IMR-90 (cell line): ENCODE results near the gene DNAJB4. TPM values are rescaled to one million over a fixed set of nuclear protein-coding genes. Genes with fewer than 3 reads are reported as not detected.

Source experiments
- ATAC-seq: fragments of 200-7000 bp; cut with Tn5 transposase; 2 replicates; pipeline ENCODE4 v1.9.1; 2020; ENCODE audit warnings: low read depth, mild to moderate bottlenecking, moderate library complexity
- BruUV-seq: library from RNA; stranded (reverse); fragments of 400-500 nt; replicated peaks from 2 replicates; lab custom pipeline; 2021; lab: Mats Ljungman, UMichigan
- CTCF ChIA-PET: fragments of 300-600 bp; formaldehyde crosslinking; extraction: SDS; loops from one replicate; lab custom pipeline; 2021; ENCODE audit warnings: antibody characterized with exemption; lab: Yijun Ruan, JAX
- POLR2A ChIA-PET: fragments of 300-600 bp; sonication (Branson Sonifier 250); formaldehyde crosslinking; loops from one replicate; lab custom pipeline; 2022; ENCODE audit warnings: antibody characterized with exemption; ENCODE audit not compliant: unreplicated experiment; lab: Charles Lee
- DNase-seq: peaks from one replicate; pipeline ENCODE4 v3.0.0; 2013
- H2AFZ ChIP-seq: replicated peaks from 2 replicates; pipeline ENCODE3; 2013; ENCODE audit warnings: low read length, mild to moderate bottlenecking; ENCODE audit not compliant: poor library complexity
- H2AK5ac ChIP-seq: 2 replicates; pipeline ENCODE4 v1.6.1; 2013; ENCODE audit warnings: low read depth, low read length, inconsistent platforms
- H2AK9ac ChIP-seq: replicated peaks from 2 replicates; pipeline ENCODE3; 2013; ENCODE audit warnings: mild to moderate bottlenecking, low read depth, low read length, moderate library complexity; ENCODE audit not compliant: poor library complexity
- H2BK120ac ChIP-seq: 2 replicates; pipeline ENCODE4 v1.6.1; 2013; ENCODE audit warnings: low read depth, low read length, inconsistent platforms
- H2BK15ac ChIP-seq: 3 replicates; pipeline ENCODE4 v1.6.1; 2013; ENCODE audit warnings: low read depth, low read length, inconsistent platforms
- H2BK20ac ChIP-seq: 2 replicates; pipeline ENCODE4 v1.6.1; 2013; ENCODE audit warnings: low read depth, mild to moderate bottlenecking, inconsistent platforms, low read length, moderate library complexity
- H2BK5ac ChIP-seq: 2 replicates; pipeline ENCODE4 v1.6.1; 2013; ENCODE audit warnings: mild to moderate bottlenecking, low read depth, low read length, inconsistent platforms; ENCODE audit not compliant: poor library complexity, severe bottlenecking
- H3K14ac ChIP-seq: replicated peaks from 2 replicates; pipeline ENCODE4 v1.6.1; 2013; ENCODE audit warnings: low read depth, low read length, inconsistent platforms
- H3K18ac ChIP-seq: 2 replicates; pipeline ENCODE4 v1.6.1; 2013; ENCODE audit warnings: low read depth, low read length, control low read depth
- H3K23ac ChIP-seq: 2 replicates; pipeline ENCODE4 v1.6.1; 2013; ENCODE audit warnings: low read depth, low read length, inconsistent platforms
- H3K27ac ChIP-seq: 2 replicates; pipeline ENCODE4 v1.5.1; 2013; ENCODE audit warnings: mild to moderate bottlenecking, control low read depth, low read length; ENCODE audit not compliant: insufficient read depth
- H3K27me3 ChIP-seq: 2 replicates; pipeline ENCODE4 v1.6.1; 2013; ENCODE audit warnings: low read length; ENCODE audit not compliant: control insufficient read depth, insufficient read depth
- H3K36me3 ChIP-seq: 2 replicates; pipeline ENCODE4 v1.6.1; 2013; ENCODE audit warnings: low read length, mixed read lengths; ENCODE audit not compliant: control insufficient read depth, insufficient read depth
- H3K4ac ChIP-seq: 2 replicates; pipeline ENCODE4 v1.6.1; 2013; ENCODE audit warnings: low read depth, low read length, inconsistent platforms
- H3K4me1 ChIP-seq: 2 replicates; pipeline ENCODE4 v1.6.1; 2013; ENCODE audit warnings: low read length, mixed read lengths; ENCODE audit not compliant: control insufficient read depth, insufficient read depth
- H3K4me2 ChIP-seq: 2 replicates; pipeline ENCODE4 v1.6.1; 2013; ENCODE audit warnings: low read depth, mild to moderate bottlenecking, control low read depth, low read length, moderate library complexity
- H3K4me3 ChIP-seq: 2 replicates; pipeline ENCODE4 v1.5.1; 2013; ENCODE audit warnings: low read depth, mild to moderate bottlenecking, control low read depth, low read length, moderate library complexity; ENCODE audit not compliant: insufficient read depth
- H3K56ac ChIP-seq: 2 replicates; pipeline ENCODE4 v1.6.1; 2013; ENCODE audit warnings: low read length, inconsistent platforms; ENCODE audit not compliant: insufficient read depth; ENCODE audit errors: extremely low read depth
- H3K79me1 ChIP-seq, 2 experiments: 2 replicates each; pipeline ENCODE4 v1.6.1; 2013; ENCODE audit warnings: low read length in 2 of 2, inconsistent platforms in 1 of 2, low read depth in 1 of 2
- H3K9ac ChIP-seq: 2 replicates; pipeline ENCODE4 v1.6.1; 2013; ENCODE audit warnings: low read depth, low read length, control low read depth
- H3K9me1 ChIP-seq: 2 replicates; pipeline ENCODE4 v1.6.1; 2013; ENCODE audit warnings: low read length, inconsistent platforms; ENCODE audit not compliant: insufficient read depth
- H3K9me3 ChIP-seq: 2 replicates; pipeline ENCODE4 v1.6.1; 2013; ENCODE audit warnings: low read length; ENCODE audit not compliant: control insufficient read depth, insufficient read depth
- H4K20me1 ChIP-seq: 2 replicates; pipeline ENCODE4 v1.6.1; 2013; ENCODE audit warnings: low read length, inconsistent platforms; ENCODE audit not compliant: insufficient read depth
- H4K5ac ChIP-seq: 2 replicates; pipeline ENCODE4 v1.6.1; 2013; ENCODE audit warnings: mild to moderate bottlenecking, low read depth, low read length, control low read depth
- H4K8ac ChIP-seq, 2 experiments: 2 replicates each; pipeline ENCODE4 v1.6.1; 2013; ENCODE audit warnings: low read depth in 2 of 2, low read length in 2 of 2, control low read depth in 1 of 2, inconsistent platforms in 1 of 2
- H4K91ac ChIP-seq: 2 replicates; pipeline ENCODE4 v1.6.1; 2013; ENCODE audit warnings: low read depth, low read length, inconsistent platforms; ENCODE audit not compliant: insufficient read depth
- BHLHE40 ChIP-seq: fragments of 150-350 bp; IDR thresholded peaks from 2 replicates; pipeline ENCODE4 v1.6.1; 2016; ENCODE audit warnings: mild to moderate bottlenecking, low read depth, low read length
- CEBPB ChIP-seq: IDR thresholded peaks from 2 replicates; pipeline ENCODE4 v1.6.1; 2012; ENCODE audit warnings: low read depth, low read length, improper control_type of control experiment
- CHD1 ChIP-seq: IDR thresholded peaks from 2 replicates; pipeline ENCODE4 v1.6.1; 2012; ENCODE audit warnings: low read depth, low read length, improper control_type of control experiment
- CTCF ChIP-seq: conservative IDR thresholded peaks from 2 replicates; pipeline ENCODE4 v1.5.1; 2012; ENCODE audit warnings: mild to moderate bottlenecking, low read depth, low read length, improper control_type of control experiment
- ELK1 ChIP-seq: fragments of 150-350 bp; IDR thresholded peaks from 2 replicates; pipeline ENCODE4 v1.6.1; 2016; ENCODE audit warnings: low read depth, mild to moderate bottlenecking, low read length, moderate library complexity, borderline replicate concordance
- FOS ChIP-seq: fragments of 150-350 bp; IDR thresholded peaks from 2 replicates; pipeline ENCODE4 v1.6.1; 2016; ENCODE audit warnings: low read depth, low read length
- MAFK ChIP-seq: IDR thresholded peaks from 2 replicates; pipeline ENCODE4 v1.6.1; 2012; ENCODE audit warnings: low read depth, low read length, improper control_type of control experiment
- MAZ ChIP-seq: IDR thresholded peaks from 2 replicates; pipeline ENCODE4 v1.6.1; 2012; ENCODE audit warnings: low read depth, mild to moderate bottlenecking, low read length, improper control_type of control experiment, moderate library complexity, borderline replicate concordance
- MXI1 ChIP-seq: IDR thresholded peaks from 2 replicates; pipeline ENCODE4 v1.6.1; 2012; ENCODE audit warnings: low read depth, mild to moderate bottlenecking, low read length, moderate library complexity, borderline replicate concordance
- NFE2L2 ChIP-seq: fragments of 150-350 bp; IDR thresholded peaks from 2 replicates; pipeline ENCODE4 v1.6.1; 2016; ENCODE audit warnings: low read depth, mild to moderate bottlenecking, low read length
- POLR2A ChIP-seq: IDR thresholded peaks from 2 replicates; pipeline ENCODE4 v1.6.1; 2012; ENCODE audit warnings: mild to moderate bottlenecking, low read depth, low read length
- RAD21 ChIP-seq: IDR thresholded peaks from 2 replicates; pipeline ENCODE4 v1.6.1; 2012; ENCODE audit warnings: low read length, improper control_type of control experiment
- RCOR1 ChIP-seq: IDR thresholded peaks from 2 replicates; pipeline ENCODE4 v1.6.1; 2012; ENCODE audit warnings: mild to moderate bottlenecking, low read length, improper control_type of control experiment; ENCODE audit not compliant: insufficient replicate concordance
- RFX5 ChIP-seq: IDR thresholded peaks from 2 replicates; pipeline ENCODE4 v1.8.0; 2012; ENCODE audit warnings: low read depth, mild to moderate bottlenecking, low read length, moderate library complexity
- SMC3 ChIP-seq: fragments of 150-350 bp; IDR thresholded peaks from 2 replicates; pipeline ENCODE4 v1.6.1; 2016; ENCODE audit warnings: low read depth, mild to moderate bottlenecking, antibody characterized with exemption, low read length, moderate library complexity
- USF2 ChIP-seq: fragments of 150-350 bp; IDR thresholded peaks from 2 replicates; pipeline ENCODE4 v1.6.1; 2017; ENCODE audit warnings: mild to moderate bottlenecking, antibody characterized with exemption, low read length, low read depth
- WGBS, 2 experiments: methylation state at CpG; one replicate each; pipeline versions ENCODE4 v1.1.5 to v1.1.7; 2013; ENCODE audit warnings: missing lambda C conversion rate in 2 of 2; ENCODE audit not compliant: insufficient read length in 1 of 2; ENCODE audit errors: extremely low coverage in 2 of 2; 5-methylcytosine and 5-hydroxymethylcytosine counted together
- dilution Hi-C: fragments of 300-500 bp; cut with HindIII; formaldehyde crosslinking; loops from one replicate; pipeline ENCODE4 v1.14.3; 2018; ENCODE audit warnings: low sequenced_read_pairs; ENCODE audit not compliant: unreplicated experiment
- in situ Hi-C: fragments of 300-500 bp; cut with MboI; formaldehyde crosslinking; loops from 3 replicates; pipeline ENCODE4 v1.14.3; 2019; ENCODE audit warnings: low sequenced_read_pairs, inconsistent platforms, mixed read lengths
- intact Hi-C: fragments of 100-400 bp; cut with micrococcal nuclease; formaldehyde crosslinking; loops from 2 replicates; pipeline ENCODE4 v1.10.0; 2022
- polyA plus RNA-seq, 3 experiments: library from polyadenylated mRNA; depleted of rRNA; stranded (reverse); fragments of >200 nt; gene quantifications; 2 replicates each; pipeline ENCODE4 v1.2.3, GENCODE V29; 2012; ENCODE audit warnings: low replicate concordance in 1 of 3
- total RNA-seq: library from RNA; depleted of rRNA; stranded (reverse); fragments of >200 nt; gene quantifications from 2 replicates; pipeline ENCODE4 v1.2.3, GENCODE V29; 2012

DNAJB4 gene
- total and polyA plus RNA-seq, 2 of the 4 experiments (the other 2 are of a cell fraction): 30.6 to 31.0 TPM

GRCh38 chr1:78051005-78051404, 46.3 kb downstream of the DNAJB4 start:
- POLR2A ChIA-PET: interaction anchor here (0.6 kb wide), 1 partner anchor 168 kb away, joined by 3 read pairs; no protein-coding TSS in a partner anchor
- H3K9me1 ChIP-seq: no peaks in the 10 kb centered on the region
- in situ Hi-C loops (no loop called here), dilution Hi-C loops (no loop called here), intact Hi-C loops (no loop called here)
- TF ChIP-seq FOS (no peak), CTCF (no peak), RFX5 (no peak), POLR2A (no peak), CHD1 (no peak), SMC3 (no peak), ELK1 (no peak), NFE2L2 (no peak), BHLHE40 (no peak), CEBPB (no peak), MAFK (no peak), RCOR1 (no peak), MXI1 (no peak), USF2 (no peak), RAD21 (no peak), MAZ (no peak)
- no peak overlapping the region for H2BK20ac ChIP-seq
- no peak overlapping the region for H4K8ac ChIP-seq
- H3K14ac ChIP-seq: no peak overlapping the region
- H3K4me1 ChIP-seq: no peaks in the 10 kb centered on the region
- ATAC-seq: no peak
- no peak overlapping the region for H3K4ac ChIP-seq
- H4K5ac ChIP-seq: no peak overlapping the region
- CTCF ChIA-PET: interaction anchor here (0.7 kb wide), 1 partner anchor 367 kb away, joined by 6 read pairs; no protein-coding TSS in a partner anchor
- no peaks in the 10 kb centered on the region for H3K79me1 ChIP-seq
- no peak overlapping the region for H2BK120ac ChIP-seq
- no TSS peak for BruUV-seq
- H4K91ac ChIP-seq: no peak overlapping the region
- H4K20me1 ChIP-seq: no peaks in the 10 kb centered on the region
- no peak overlapping the region for H2BK15ac ChIP-seq
- no peak for DNase-seq
- no peak overlapping the region for H3K4me3 ChIP-seq
- no peaks in the 10 kb centered on the region for H3K9me3 ChIP-seq
- H3K56ac ChIP-seq: no peak overlapping the region
- H3K27ac ChIP-seq: no peak overlapping the region
- H3K23ac ChIP-seq: no peak overlapping the region
- H3K18ac ChIP-seq: no peak overlapping the region
- H3K27me3 ChIP-seq: peaks cover 10% of the 10 kb centered on the region
- H2AK9ac ChIP-seq: no peak overlapping the region
- H2BK5ac ChIP-seq: no peak overlapping the region
- H2AK5ac ChIP-seq: no peak overlapping the region
- H3K4me2 ChIP-seq: no peak overlapping the region
- no CpG with 5 or more reads among the region's 2 CpGs for WGBS, 2 experiments
- no peak overlapping the region for H2AFZ ChIP-seq
- no peak overlapping the region for H3K9ac ChIP-seq
- no peaks in the 10 kb centered on the region for H3K36me3 ChIP-seq
